Activated CD4-positive, alpha-beta memory T cell treated with anti-CD3 and anti-CD28 coated beads, Interleukin-2, amount 10 ng/mL, durations not matched to agents 7 days and 5 days (primary cell): Measurements from ENCODE around the gene CAMTA1. TPM values are rescaled to one million over a fixed set of nuclear protein-coding genes. Genes with fewer than 3 reads are reported as not detected.

Experiments used
- CTCF ChIA-PET: fragments of 350-600 bp; sonication (Branson Sonifier 250); formaldehyde crosslinking; loops from one replicate; lab custom pipeline; 2021; ENCODE audit warnings: antibody characterized with exemption, inconsistent platforms; lab: Charles Lee
- POLR2A ChIA-PET: fragments of 350-600 bp; sonication (Branson Sonifier 250); formaldehyde crosslinking; loops from one replicate; lab custom pipeline; 2021; ENCODE audit warnings: antibody characterized with exemption; lab: Charles Lee
- DNase-seq: peaks from one replicate; pipeline ENCODE4 v3.0.0-alpha.2; 2020
- H3K27ac Mint-ChIP-seq: one replicate; pipeline ENCODE4 v1.8.0; 2021; ENCODE audit warnings: mild to moderate bottlenecking, mixed read lengths
- H3K27me3 Mint-ChIP-seq: one replicate; pipeline ENCODE4 v1.8.0; 2021; ENCODE audit warnings: mixed read lengths
- H3K36me3 Mint-ChIP-seq: one replicate; pipeline ENCODE4 v1.8.0; 2021; ENCODE audit warnings: low read depth, mixed read lengths
- H3K4me1 Mint-ChIP-seq: one replicate; pipeline ENCODE4 v1.8.0; 2021; ENCODE audit warnings: mixed read lengths
- H3K4me3 Mint-ChIP-seq: one replicate; pipeline ENCODE4 v1.8.0; 2021; ENCODE audit warnings: mild to moderate bottlenecking, mixed read lengths
- H3K9me3 Mint-ChIP-seq: one replicate; pipeline ENCODE4 v1.8.0; 2021; ENCODE audit warnings: mixed read lengths
- total RNA-seq, 2 experiments: library from RNA; stranded (reverse); gene quantifications; one replicate each; pipeline ENCODE4 v1.2.3, GENCODE V29; 2021

Gene CAMTA1
- total RNA-seq, 2 experiments from 2014 or later = 43.0 to 47.3 TPM

DNA sequence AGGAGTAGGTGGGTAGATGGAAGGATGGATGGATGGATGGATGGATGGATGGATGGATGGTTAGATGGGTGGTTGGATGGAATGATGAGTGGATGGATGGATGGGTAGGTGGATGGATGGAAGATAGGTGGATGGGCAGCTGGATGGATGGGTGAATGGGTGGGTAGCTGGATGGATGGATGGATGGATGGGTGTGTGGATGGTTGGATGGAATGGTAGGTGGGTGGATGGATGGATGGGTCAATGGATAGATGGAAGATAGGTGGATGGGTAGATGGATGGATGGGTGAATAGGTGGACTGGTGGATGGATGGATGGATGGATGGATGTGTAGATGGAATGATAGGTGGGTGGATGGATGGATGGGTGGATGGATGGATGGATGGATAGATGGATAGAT, 821.8 kb downstream of the CAMTA1 start:
- Mint-ChIP-seq H3K27me3 (peaks cover 9% of the 10 kb centered on the region), H3K27ac (no peak overlapping the region), H3K4me3 (no peak overlapping the region), H3K36me3 (no peaks in the 10 kb centered on the region), H3K9me3 (no peaks in the 10 kb centered on the region), H3K4me1 (no peaks in the 10 kb centered on the region)
- ChIA-PET POLR2A (no interaction called here), CTCF (no interaction called here)
- no peak for DNase-seq

DNA sequence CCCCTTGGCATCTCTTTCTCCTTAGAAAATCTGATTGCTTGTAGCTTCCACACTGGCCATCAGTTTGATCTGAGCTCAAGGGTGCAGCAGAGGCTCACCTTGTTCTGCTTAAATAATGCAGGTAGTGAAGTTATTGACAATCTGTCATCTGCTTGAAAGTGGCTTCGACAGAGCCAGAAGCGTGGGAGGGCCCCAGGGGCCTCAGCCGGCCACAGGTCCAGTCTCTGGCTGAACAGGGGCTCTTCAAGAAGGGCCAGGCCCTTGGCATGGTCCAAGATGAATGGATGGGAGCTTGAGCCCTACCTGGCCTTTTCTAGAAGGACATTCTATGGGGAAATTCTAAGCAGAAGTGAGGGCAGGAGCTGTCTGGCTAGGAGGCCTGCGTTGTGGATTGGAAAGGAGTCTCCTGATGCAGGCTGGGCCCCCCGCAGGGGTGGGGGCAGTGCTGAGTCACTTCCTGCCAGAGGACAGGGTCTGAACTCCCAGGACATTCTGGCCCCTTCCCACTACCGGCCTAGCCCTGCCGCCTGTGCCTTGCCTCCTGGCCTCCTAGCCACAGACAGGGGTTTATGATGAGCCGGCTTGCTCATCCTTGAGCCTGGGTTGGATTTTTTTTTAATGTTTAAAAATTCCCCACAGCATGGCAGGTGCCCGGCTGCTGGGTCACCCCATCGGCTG, 823.5 kb downstream of the CAMTA1 start:
- CTCF ChIA-PET = no interaction called here
- H3K4me3 Mint-ChIP-seq = no peak overlapping the region
- no peak for DNase-seq
- H3K27ac Mint-ChIP-seq = no peak overlapping the region
- H3K4me1 Mint-ChIP-seq = no peaks in the 10 kb centered on the region
- no peaks in the 10 kb centered on the region for H3K36me3 Mint-ChIP-seq
- H3K27me3 Mint-ChIP-seq = peaks cover 5% of the 10 kb centered on the region
- POLR2A ChIA-PET = no interaction called here
- H3K9me3 Mint-ChIP-seq = no peaks in the 10 kb centered on the region

DNA sequence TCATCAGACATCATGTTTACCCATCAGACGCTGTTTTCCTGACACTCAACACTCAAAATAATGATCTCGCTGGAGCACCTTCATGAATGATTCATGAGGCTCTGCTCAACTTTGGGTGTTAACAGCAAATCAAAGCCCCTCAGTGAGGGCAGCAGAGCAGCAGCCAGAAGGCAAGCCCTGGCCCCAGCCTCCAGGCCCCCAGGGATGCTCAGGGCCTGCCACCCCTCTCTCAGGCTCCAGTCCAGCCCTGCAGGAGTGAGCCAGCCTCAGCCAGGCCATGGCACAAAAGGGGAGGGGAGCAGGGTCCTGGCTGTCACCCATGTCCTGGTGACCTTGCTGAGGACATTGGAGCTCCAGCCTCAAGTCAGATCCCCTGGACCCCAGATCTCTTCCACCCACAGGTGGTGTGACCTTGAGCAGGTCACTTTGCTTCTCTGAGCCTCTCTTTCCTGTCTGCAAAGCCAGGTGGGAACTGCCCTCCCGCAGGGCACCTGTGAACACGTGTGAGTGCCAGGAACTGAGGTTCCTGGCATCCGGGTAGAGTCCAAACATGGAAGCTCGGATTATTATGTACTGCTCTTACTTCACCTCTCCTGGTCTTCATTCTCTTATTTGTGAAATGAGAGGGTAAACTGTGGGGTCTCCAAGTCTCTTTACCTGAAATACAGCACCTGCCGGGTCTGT, 824.2 kb downstream of the CAMTA1 start:
- Mint-ChIP-seq H3K27ac (no peak overlapping the region), H3K4me1 (no peaks in the 10 kb centered on the region), H3K27me3 (no peaks in the 10 kb centered on the region), H3K36me3 (no peaks in the 10 kb centered on the region), H3K4me3 (no peak overlapping the region), H3K9me3 (no peaks in the 10 kb centered on the region)
- POLR2A ChIA-PET = no interaction called here
- CTCF ChIA-PET = no interaction called here
- DNase-seq = no peak

DNA sequence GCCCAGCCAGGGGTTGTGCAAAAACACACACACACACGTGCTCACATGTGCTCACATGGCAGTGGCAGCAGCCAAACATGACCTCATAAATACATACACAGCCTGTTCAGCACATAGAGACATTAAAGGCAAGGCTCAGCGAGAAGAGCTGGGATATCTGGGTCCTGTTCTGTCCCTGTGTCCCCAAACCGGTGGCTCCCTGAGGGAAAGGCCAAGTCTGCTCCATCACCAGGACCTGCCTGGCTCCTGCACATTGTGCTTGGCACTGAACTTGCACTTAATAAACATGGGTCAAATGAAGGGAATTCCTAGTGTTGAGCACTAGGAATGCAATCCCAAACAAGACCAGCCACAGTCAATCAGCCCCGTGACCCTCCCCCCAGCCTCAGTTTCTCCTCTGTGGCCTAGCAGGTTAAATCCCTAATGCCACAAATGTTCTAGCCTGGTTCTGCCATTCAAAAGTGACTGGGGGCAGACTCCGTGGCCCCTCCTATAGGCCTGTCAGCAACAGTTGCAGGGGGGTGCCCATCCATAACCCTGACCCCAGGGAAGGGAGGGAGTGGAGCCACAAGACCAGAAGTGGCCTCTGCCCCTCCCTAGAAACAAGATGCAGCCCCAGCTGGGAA, 825.0 kb downstream of the CAMTA1 start:
- H3K27ac Mint-ChIP-seq = no peak overlapping the region
- H3K9me3 Mint-ChIP-seq = no peaks in the 10 kb centered on the region
- H3K27me3 Mint-ChIP-seq = no peaks in the 10 kb centered on the region
- ChIA-PET CTCF (no interaction called here), POLR2A (no interaction called here)
- DNase-seq = no peak
- no peaks in the 10 kb centered on the region for H3K4me1 Mint-ChIP-seq
- H3K36me3 Mint-ChIP-seq = no peaks in the 10 kb centered on the region
- H3K4me3 Mint-ChIP-seq = no peak overlapping the region

DNA sequence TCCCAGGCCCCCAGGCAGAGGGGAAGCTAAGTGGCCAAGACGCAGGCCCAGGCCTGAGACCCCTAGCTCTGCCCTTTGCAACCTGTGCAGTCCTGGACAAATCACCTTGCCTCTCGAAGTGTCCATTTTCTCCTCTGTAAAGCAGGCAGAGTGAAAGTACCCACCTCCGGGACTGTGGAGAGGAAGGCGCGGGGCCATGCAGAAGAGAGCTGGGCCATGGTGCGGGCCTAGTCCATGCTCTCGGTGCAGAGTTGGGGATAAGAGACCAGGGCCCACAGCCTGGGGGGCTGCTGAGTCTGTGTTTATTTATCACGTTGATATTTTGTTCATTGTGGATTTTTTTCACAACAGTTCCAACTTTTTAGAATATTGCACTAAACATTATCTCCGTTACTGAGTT, 825.7 kb downstream of the CAMTA1 start:
- Mint-ChIP-seq H3K36me3 (no peaks in the 10 kb centered on the region), H3K4me3 (no peak overlapping the region), H3K27me3 (no peaks in the 10 kb centered on the region), H3K27ac (no peak overlapping the region), H3K9me3 (no peaks in the 10 kb centered on the region), H3K4me1 (no peaks in the 10 kb centered on the region)
- POLR2A ChIA-PET = no interaction called here
- DNase-seq = no peak
- CTCF ChIA-PET = no interaction called here

DNA sequence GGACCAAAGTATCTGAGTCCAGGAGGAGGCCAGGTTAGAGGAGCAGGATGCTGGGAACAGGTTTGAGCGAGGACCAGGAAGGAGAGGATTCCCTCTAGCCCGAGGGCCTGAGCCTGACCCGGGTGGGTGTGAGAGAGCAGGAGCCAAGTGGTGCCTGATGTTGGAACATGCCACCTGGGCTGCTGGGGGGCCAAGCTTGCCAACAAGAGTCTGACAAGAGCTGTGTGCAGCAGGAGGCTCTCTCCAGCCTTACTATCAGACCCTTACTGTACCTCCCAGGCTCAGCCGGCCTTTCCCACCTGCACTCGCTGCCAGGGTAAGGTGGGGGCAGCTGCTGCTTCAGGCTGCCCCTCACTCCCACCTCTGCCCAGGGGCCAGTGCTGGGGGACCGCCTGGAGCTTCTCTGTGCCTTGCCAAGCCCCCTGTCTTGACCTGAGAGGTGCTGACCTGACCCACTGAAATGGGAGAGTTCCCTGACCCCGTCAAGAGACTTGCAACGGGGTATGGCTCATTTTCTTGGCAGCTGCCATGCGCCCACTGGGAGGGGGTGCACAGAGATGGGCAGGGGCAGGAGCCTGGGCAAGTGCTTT, 826.3 kb downstream of the CAMTA1 start:
- ChIA-PET POLR2A (no interaction called here), CTCF (no interaction called here)
- Mint-ChIP-seq H3K4me1 (no peaks in the 10 kb centered on the region), H3K27me3 (no peaks in the 10 kb centered on the region), H3K36me3 (no peaks in the 10 kb centered on the region), H3K4me3 (no peak overlapping the region), H3K27ac (no peak overlapping the region), H3K9me3 (no peaks in the 10 kb centered on the region)
- DNase-seq = no peak

DNA sequence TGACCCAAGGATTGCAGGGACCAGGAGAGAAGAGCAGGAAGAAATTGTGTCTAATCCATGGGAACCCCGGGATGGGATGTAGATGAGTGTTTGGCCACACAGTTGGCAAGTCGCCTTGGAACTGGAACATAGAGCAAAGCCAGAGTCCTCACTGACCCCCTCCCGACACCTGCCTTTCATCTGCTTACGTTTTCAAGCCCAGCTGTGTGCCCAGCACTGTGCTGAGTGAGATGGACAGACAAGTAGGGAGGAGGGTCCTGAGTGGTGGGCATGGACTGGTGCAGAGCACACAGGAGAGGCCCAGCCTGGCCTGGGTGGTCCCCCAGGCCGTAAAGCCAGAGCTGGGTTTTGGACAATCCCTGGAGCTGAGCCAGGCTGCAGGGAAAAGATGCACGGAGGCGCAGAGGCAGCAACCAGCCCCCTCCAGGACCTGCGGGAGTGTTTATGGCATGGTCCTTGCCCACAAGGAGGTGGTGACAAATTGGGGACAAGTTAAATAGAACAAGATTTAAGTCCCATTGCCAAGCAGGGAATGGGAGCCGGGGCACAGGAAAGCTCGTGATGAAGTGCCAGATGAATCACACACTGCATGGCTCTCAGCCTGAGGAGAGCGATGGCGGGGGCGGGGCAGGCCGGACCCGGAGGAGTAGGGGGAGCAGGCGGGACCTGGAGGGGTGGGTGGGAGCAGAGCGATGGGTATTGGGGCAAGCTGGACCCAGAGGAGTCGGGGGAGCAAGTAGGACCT, 828.0 kb downstream of the CAMTA1 start:
- CTCF ChIA-PET = no interaction called here
- Mint-ChIP-seq H3K36me3 (no peaks in the 10 kb centered on the region), H3K4me1 (no peaks in the 10 kb centered on the region), H3K27ac (no peak overlapping the region), H3K4me3 (no peak overlapping the region), H3K27me3 (no peaks in the 10 kb centered on the region), H3K9me3 (no peaks in the 10 kb centered on the region)
- POLR2A ChIA-PET = no interaction called here
- DNase-seq = no peak

DNA sequence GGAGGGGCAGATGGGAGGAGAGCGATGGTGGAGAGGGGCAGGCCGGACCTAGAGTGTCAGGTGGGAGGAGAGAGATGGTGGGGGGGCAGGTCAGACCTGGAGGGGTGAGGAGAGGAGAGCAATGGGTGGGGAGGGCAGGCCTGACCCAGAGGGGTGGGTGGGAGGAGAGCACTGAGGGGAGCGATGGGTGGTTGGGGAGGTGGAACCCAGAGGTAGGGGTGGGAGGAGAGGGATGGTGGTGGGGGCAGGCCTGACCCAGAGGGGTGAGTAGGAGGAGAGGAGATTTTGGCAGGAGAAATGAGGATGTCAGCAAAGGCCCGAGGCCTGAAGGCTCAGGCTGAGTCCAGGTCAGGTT, 828.6 kb downstream of the CAMTA1 start:
- ChIA-PET CTCF (no interaction called here), POLR2A (no interaction called here)
- Mint-ChIP-seq H3K27me3 (no peaks in the 10 kb centered on the region), H3K27ac (no peak overlapping the region), H3K4me3 (no peak overlapping the region), H3K36me3 (no peaks in the 10 kb centered on the region), H3K9me3 (no peaks in the 10 kb centered on the region), H3K4me1 (no peaks in the 10 kb centered on the region)
- DNase-seq = no peak

DNA sequence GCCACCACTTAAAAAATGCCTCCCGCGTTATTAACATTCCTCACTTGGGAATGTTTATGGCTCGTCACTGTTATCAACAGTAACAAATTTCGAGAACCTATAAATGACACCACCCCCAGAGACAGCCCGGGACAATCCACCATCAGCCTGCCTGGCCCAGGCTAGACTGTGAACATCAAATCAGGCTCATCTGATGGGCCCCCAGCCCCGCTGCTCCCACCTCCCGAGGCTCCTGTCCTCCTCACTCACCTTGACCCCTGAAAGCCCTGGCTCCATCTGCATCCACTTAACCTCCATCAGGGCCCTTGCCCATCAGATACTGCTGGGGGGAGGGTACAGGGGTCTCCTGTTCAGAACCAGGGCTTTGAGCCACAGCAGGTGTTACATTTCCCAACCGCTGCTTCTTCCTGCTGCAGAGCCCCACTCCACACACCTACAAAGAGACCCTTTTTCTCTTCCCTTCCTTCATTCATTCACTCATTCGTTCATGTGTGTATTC, 829.4 kb downstream of the CAMTA1 start:
- H3K27me3 Mint-ChIP-seq = no peaks in the 10 kb centered on the region
- H3K9me3 Mint-ChIP-seq = no peaks in the 10 kb centered on the region
- H3K4me3 Mint-ChIP-seq = no peak overlapping the region
- no peaks in the 10 kb centered on the region for H3K36me3 Mint-ChIP-seq
- DNase-seq = no peak
- ChIA-PET POLR2A (no interaction called here), CTCF (no interaction called here)
- H3K4me1 Mint-ChIP-seq = no peaks in the 10 kb centered on the region
- H3K27ac Mint-ChIP-seq = no peak overlapping the region

DNA sequence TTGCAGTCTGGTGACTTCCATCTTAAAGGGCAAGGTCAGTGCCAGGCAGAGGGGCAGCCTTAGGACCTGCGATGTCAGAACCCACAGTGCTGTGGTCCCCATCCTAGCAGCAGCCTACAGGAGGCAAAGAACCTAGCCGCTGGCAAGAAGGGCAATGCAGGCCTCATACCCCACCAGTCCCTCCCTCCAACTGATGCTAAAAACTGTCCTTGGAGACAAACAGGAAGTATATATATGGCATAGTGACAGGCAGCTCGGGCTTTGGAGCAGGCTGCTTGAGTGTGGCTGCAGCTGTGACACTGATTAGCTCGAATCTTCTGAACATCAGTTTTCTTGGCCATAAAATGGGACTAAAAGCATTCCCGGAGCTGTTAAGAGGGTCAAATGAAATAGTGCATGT, 829.9 kb downstream of the CAMTA1 start:
- H3K4me3 Mint-ChIP-seq = no peak overlapping the region
- H3K27me3 Mint-ChIP-seq = no peaks in the 10 kb centered on the region
- no peak for DNase-seq
- H3K36me3 Mint-ChIP-seq = no peaks in the 10 kb centered on the region
- no peaks in the 10 kb centered on the region for H3K4me1 Mint-ChIP-seq
- no peaks in the 10 kb centered on the region for H3K9me3 Mint-ChIP-seq
- ChIA-PET POLR2A (no interaction called here), CTCF (no interaction called here)
- H3K27ac Mint-ChIP-seq = no peak overlapping the region

DNA sequence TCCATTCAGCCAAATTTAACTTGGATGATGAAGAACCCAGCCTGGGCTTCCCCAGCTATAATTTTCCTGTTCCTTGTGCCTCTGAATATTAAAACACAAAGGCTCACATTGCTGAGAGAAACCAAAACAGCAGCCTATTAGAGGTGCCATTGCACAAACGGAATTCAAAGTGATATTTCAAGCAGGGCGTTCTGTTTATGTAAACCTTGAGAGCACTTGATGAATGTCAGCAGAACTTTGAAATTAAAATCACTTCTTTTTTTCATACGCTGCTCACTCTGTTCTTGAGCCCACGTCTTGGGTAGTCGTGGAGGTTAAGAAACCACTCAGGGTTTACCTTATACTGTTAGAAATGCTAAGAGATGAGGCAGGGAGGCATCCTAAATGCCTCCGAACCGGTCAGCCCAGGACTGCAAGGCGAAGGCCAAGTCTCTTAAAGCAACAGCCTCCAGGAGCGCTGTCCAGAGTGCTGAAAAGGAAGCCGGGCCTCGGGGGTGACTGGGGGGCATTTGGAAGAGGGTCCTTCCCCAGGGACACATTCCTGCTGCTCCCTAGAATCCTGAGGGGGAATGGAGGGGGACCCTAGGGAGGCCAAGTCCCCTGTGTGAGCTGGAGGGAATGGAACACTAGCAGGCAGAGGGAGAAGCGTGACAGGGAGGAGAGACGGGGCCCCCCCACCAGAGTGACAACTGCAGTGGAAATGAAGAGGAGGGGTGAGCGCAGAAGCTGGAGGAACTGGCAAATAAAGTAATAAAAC, 831.0 kb downstream of the CAMTA1 start:
- H3K4me1 Mint-ChIP-seq = no peaks in the 10 kb centered on the region
- H3K27me3 Mint-ChIP-seq = peaks cover 3% of the 10 kb centered on the region
- no peak overlapping the region for H3K27ac Mint-ChIP-seq
- CTCF ChIA-PET = interaction anchor here (0.6 kb wide), 1 partner anchor 906 kb away, joined by 6 read pairs; no protein-coding TSS in a partner anchor
- H3K9me3 Mint-ChIP-seq = no peaks in the 10 kb centered on the region
- no peak overlapping the region for H3K4me3 Mint-ChIP-seq
- DNase-seq = peak; percentile 38
- no peaks in the 10 kb centered on the region for H3K36me3 Mint-ChIP-seq
- POLR2A ChIA-PET = no interaction called here

DNA sequence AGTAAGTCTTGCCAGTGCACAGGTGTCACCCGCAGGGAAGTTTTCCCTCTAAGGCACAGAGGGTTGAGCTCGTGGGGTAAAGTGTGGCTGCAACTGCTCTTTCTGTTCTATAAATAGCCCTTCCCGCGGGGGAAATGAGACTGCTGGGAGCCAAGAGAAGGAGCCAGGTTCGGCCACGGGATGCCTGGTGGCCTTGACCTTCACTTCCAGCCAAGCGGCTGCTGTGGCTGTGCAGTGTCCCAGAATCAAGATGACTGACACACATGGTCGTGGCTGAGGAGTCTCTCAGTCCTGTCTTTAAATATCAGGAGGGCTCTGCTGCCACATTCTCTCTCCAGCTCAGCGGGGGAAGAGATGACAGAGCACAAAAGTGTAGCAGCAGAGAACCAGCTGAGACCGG, 831.7 kb downstream of the CAMTA1 start:
- Mint-ChIP-seq H3K9me3 (no peaks in the 10 kb centered on the region), H3K27me3 (peaks cover 3% of the 10 kb centered on the region), H3K4me3 (no peak overlapping the region), H3K36me3 (no peaks in the 10 kb centered on the region), H3K27ac (no peak overlapping the region), H3K4me1 (no peaks in the 10 kb centered on the region)
- POLR2A ChIA-PET = no interaction called here
- CTCF ChIA-PET = no interaction called here
- no peak for DNase-seq
